ENCODE results near the gene TMTC3. TPM values are rescaled to one million over a fixed set of nuclear protein-coding genes. Genes with fewer than 3 reads are reported as not detected.

TMTC3 gene
- total and polyA plus RNA-seq, 2 experiments from 2014 or later: 17.7 to 53.8 TPM

DNA sequence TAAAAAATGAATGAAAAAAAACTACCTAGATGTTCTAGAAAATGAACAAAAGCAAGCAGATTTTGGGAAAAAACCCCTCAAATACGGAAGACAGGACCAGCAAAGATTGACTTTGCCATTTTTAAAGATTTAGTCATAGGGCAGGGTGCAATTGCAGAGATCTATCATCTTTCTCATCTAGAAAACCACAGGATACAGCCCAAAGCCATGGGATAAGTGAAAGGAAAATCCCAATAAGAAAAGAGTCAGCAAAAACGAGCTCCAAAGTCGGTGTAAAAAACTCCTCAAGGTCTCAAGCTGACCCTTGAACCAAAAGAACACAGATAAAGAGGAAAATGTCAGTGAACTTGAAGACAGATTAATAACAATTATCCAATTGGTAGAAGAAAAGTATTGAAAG lies 28.2 kb upstream of the TMTC3 start (continued):
- TF ChIP-seq, protein P1, sequence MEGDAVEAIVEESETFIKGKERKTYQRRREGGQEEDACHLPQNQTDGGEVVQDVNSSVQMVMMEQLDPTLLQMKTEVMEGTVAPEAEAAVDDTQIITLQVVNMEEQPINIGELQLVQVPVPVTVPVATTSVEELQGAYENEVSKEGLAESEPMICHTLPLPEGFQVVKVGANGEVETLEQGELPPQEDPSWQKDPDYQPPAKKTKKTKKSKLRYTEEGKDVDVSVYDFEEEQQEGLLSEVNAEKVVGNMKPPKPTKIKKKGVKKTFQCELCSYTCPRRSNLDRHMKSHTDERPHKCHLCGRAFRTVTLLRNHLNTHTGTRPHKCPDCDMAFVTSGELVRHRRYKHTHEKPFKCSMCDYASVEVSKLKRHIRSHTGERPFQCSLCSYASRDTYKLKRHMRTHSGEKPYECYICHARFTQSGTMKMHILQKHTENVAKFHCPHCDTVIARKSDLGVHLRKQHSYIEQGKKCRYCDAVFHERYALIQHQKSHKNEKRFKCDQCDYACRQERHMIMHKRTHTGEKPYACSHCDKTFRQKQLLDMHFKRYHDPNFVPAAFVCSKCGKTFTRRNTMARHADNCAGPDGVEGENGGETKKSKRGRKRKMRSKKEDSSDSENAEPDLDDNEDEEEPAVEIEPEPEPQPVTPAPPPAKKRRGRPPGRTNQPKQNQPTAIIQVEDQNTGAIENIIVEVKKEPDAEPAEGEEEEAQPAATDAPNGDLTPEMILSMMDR (conservative IDR thresholded peaks at IDR 0.05; ENCODE audit: low read depth in 2 of 2): no peak

DNA sequence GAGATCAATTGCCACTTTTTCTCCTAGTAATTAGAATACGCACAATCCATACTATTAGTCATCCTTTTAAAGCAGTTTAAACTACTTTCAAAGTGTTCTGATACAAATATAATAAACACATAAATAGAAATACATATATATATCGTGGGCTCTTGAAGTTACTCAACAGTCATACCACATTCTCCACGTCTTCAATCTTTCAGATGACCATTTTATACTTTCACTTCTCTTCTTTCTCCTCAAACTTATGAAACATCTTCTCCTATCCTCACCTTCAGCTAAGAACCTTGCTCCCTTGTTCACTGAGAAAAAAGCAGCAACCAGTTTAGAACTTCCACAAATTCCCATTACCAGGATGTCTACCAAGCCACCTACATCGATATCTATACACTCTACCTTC lies 19.4 kb upstream of the TMTC3 start:
- H3K4me1 Mint-ChIP-seq: no peaks in the 10 kb centered on the region
- no peak overlapping the region for H3K27ac Mint-ChIP-seq
- DNase-seq (ENCODE audit: low spot score) (no peak), ATAC-seq (no peak)
- Histone ChIP-seq H3K79me2 (replicated peaks; ENCODE audit: insufficient read depth) (no peaks in the 10 kb centered on the region), H3K4me2 (no peak overlapping the region), H3K4me3 (no peak overlapping the region), H3F3A (replicated peaks; ENCODE audit: low read depth) (no peaks in the 10 kb centered on the region), H3K36me3 (ENCODE audit: insufficient read depth) (no peaks in the 10 kb centered on the region), H4K20me1 (replicated peaks; ENCODE audit: insufficient read depth) (no peaks in the 10 kb centered on the region), H3K27ac (ENCODE audit: low read depth) (no peak overlapping the region), H3K9me2 (ENCODE audit: insufficient read depth) (no peaks in the 10 kb centered on the region), H2AFZ (no peak overlapping the region), H3K4me1 (ENCODE audit: insufficient read depth) (no peaks in the 10 kb centered on the region), H3K27me3 (ENCODE audit: insufficient read depth) (no peaks in the 10 kb centered on the region)
- TF ChIP-seq POLR2AphosphoS5 (IDR thresholded peaks at IDR 0.05; ENCODE audit: low read depth) (no peak), ZNF331 (CRISPR knock-in tag; IDR thresholded peaks at IDR 0.05; ENCODE audit: low read depth) (no peak), CREB1 (CRISPR knock-in tag; IDR thresholded peaks at IDR 0.05; ENCODE audit: low read depth) (no peak), JUNB (IDR thresholded peaks at IDR 0.05; ENCODE audit: unreplicated experiment) (no peak), STAT1 (IDR thresholded peaks at IDR 0.05; ENCODE audit: unreplicated experiment) (no peak)
- TF ChIP-seq, protein P2, sequence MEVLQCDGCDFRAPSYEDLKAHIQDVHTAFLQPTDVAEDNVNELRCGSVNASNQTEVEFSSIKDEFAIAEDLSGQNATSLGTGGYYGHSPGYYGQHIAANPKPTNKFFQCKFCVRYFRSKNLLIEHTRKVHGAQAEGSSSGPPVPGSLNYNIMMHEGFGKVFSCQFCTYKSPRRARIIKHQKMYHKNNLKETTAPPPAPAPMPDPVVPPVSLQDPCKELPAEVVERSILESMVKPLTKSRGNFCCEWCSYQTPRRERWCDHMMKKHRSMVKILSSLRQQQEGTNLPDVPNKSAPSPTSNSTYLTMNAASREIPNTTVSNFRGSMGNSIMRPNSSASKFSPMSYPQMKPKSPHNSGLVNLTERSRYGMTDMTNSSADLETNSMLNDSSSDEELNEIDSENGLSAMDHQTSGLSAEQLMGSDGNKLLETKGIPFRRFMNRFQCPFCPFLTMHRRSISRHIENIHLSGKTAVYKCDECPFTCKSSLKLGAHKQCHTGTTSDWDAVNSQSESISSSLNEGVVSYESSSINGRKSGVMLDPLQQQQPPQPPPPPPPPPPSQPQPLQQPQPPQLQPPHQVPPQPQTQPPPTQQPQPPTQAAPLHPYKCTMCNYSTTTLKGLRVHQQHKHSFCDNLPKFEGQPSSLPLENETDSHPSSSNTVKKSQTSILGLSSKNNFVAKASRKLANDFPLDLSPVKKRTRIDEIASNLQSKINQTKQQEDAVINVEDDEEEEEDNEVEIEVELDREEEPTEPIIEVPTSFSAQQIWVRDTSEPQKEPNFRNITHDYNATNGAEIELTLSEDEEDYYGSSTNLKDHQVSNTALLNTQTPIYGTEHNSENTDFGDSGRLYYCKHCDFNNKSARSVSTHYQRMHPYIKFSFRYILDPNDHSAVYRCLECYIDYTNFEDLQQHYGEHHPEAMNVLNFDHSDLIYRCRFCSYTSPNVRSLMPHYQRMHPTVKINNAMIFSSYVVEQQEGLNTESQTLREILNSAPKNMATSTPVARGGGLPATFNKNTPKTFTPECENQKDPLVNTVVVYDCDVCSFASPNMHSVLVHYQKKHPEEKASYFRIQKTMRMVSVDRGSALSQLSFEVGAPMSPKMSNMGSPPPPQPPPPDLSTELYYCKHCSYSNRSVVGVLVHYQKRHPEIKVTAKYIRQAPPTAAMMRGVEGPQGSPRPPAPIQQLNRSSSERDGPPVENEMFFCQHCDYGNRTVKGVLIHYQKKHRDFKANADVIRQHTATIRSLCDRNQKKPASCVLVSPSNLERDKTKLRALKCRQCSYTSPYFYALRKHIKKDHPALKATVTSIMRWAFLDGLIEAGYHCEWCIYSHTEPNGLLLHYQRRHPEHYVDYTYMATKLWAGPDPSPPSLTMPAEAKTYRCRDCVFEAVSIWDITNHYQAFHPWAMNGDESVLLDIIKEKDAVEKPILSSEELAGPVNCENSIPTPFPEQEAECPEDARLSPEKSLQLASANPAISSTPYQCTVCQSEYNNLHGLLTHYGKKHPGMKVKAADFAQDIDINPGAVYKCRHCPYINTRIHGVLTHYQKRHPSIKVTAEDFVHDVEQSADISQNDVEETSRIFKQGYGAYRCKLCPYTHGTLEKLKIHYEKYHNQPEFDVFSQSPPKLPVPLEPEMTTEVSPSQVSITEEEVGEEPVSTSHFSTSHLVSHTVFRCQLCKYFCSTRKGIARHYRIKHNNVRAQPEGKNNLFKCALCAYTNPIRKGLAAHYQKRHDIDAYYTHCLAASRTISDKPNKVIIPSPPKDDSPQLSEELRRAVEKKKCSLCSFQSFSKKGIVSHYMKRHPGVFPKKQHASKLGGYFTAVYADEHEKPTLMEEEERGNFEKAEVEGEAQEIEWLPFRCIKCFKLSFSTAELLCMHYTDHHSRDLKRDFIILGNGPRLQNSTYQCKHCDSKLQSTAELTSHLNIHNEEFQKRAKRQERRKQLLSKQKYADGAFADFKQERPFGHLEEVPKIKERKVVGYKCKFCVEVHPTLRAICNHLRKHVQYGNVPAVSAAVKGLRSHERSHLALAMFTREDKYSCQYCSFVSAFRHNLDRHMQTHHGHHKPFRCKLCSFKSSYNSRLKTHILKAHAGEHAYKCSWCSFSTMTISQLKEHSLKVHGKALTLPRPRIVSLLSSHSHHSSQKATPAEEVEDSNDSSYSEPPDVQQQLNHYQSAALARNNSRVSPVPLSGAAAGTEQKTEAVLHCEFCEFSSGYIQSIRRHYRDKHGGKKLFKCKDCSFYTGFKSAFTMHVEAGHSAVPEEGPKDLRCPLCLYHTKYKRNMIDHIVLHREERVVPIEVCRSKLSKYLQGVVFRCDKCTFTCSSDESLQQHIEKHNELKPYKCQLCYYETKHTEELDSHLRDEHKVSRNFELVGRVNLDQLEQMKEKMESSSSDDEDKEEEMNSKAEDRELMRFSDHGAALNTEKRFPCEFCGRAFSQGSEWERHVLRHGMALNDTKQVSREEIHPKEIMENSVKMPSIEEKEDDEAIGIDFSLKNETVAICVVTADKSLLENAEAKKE (CRISPR knock-in tag; IDR thresholded peaks at IDR 0.05): no peak
- TF ChIP-seq, protein P3, sequence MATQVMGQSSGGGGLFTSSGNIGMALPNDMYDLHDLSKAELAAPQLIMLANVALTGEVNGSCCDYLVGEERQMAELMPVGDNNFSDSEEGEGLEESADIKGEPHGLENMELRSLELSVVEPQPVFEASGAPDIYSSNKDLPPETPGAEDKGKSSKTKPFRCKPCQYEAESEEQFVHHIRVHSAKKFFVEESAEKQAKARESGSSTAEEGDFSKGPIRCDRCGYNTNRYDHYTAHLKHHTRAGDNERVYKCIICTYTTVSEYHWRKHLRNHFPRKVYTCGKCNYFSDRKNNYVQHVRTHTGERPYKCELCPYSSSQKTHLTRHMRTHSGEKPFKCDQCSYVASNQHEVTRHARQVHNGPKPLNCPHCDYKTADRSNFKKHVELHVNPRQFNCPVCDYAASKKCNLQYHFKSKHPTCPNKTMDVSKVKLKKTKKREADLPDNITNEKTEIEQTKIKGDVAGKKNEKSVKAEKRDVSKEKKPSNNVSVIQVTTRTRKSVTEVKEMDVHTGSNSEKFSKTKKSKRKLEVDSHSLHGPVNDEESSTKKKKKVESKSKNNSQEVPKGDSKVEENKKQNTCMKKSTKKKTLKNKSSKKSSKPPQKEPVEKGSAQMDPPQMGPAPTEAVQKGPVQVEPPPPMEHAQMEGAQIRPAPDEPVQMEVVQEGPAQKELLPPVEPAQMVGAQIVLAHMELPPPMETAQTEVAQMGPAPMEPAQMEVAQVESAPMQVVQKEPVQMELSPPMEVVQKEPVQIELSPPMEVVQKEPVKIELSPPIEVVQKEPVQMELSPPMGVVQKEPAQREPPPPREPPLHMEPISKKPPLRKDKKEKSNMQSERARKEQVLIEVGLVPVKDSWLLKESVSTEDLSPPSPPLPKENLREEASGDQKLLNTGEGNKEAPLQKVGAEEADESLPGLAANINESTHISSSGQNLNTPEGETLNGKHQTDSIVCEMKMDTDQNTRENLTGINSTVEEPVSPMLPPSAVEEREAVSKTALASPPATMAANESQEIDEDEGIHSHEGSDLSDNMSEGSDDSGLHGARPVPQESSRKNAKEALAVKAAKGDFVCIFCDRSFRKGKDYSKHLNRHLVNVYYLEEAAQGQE (IDR thresholded peaks at IDR 0.05; ENCODE audit: unreplicated experiment): no peak
- TF ChIP-seq, protein P1 (conservative IDR thresholded peaks at IDR 0.05; ENCODE audit: low read depth in 2 of 2): no peak
- H3K36me3 Mint-ChIP-seq (ENCODE audit: low read depth): peaks cover 6% of the 10 kb centered on the region; the same call in 2 of the 3 replicates
- no peak overlapping the region for H3K4me3 Mint-ChIP-seq
- no peaks in the 10 kb centered on the region for H3K9me3 Mint-ChIP-seq
- H3K27me3 Mint-ChIP-seq (ENCODE audit: insufficient read depth, low read depth, poor library complexity): no peaks in the 10 kb centered on the region
